Neutrophil (primary cell): ENCODE data around the gene ADGRL3.

Experiments
- H3K27ac ChIP-seq: fragments of 200-600 bp; sonication (generic); 2 replicates; pipeline ENCODE4 v1.5.1; 2016; ENCODE audit warnings: mild to moderate bottlenecking, moderate library complexity
- H3K27me3 ChIP-seq: fragments of 200-600 bp; sonication (generic); 2 replicates; pipeline ENCODE4 v1.6.0; 2016; ENCODE audit warnings: mild to moderate bottlenecking
- H3K36me3 ChIP-seq: fragments of 200-600 bp; sonication (generic); 2 replicates; pipeline ENCODE4 v1.5.1; 2017
- H3K4me1 ChIP-seq, 2 experiments: fragments of 200-600 bp in 1 of 2; sonication (generic) in 1 of 2; 1 replicate in 1 of 2; 2 replicates in 1 of 2; pipeline versions ENCODE4 v1.5.1 to v1.6.1; 2013 to 2016; ENCODE audit warnings: low read depth in 1 of 2, low read length in 1 of 2, mild to moderate bottlenecking in 1 of 2, moderate library complexity in 1 of 2; ENCODE audit not compliant: control insufficient read depth in 1 of 2, insufficient read depth in 1 of 2
- H3K4me3 ChIP-seq, 2 experiments: fragments of 200-600 bp in 1 of 2; sonication (generic) in 1 of 2; 1 replicate in 1 of 2; 2 replicates in 1 of 2; pipeline ENCODE4 v1.5.1; 2013 to 2016; ENCODE audit warnings: low read depth in 1 of 2, low read length in 1 of 2, mild to moderate bottlenecking in 1 of 2, moderate library complexity in 1 of 2
- H3K9me3 ChIP-seq: fragments of 200-600 bp; sonication (generic); 2 replicates; pipeline ENCODE4 v1.5.1; 2016
- CTCF ChIP-seq: fragments of 200-600 bp; sonication (generic); IDR thresholded peaks from 2 replicates; pipeline ENCODE4 v1.5.1; 2016; ENCODE audit warnings: antibody characterized with exemption

ADGRL3 gene

GRCh38 chr4:61860376-61860775 is 660.2 kb downstream of the ADGRL3 start:
- Histone ChIP-seq H3K36me3 (no peaks in the 10 kb centered on the region), H3K9me3 (no peaks in the 10 kb centered on the region), H3K4me3 (no peak overlapping the region), H3K27ac (no peak overlapping the region), H3K27me3 (no peaks in the 10 kb centered on the region), H3K4me1 (no peaks in the 10 kb centered on the region)
- TF ChIP-seq CTCF: no peak

- Histone ChIP-seq H3K4me1 (no peaks in the 10 kb centered on the region), H3K4me3 (no peak overlapping the region), H3K36me3 (no peaks in the 10 kb centered on the region), H3K27ac (no peak overlapping the region), H3K9me3 (no peaks in the 10 kb centered on the region), H3K27me3 (no peaks in the 10 kb centered on the region)
- no peak for TF ChIP-seq CTCF
Observed at GRCh38 chr4:61864286-61864685, 664.2 kb downstream of the ADGRL3 start.

- Histone ChIP-seq H3K4me1 (no peaks in the 10 kb centered on the region), H3K27me3 (no peaks in the 10 kb centered on the region), H3K9me3 (no peaks in the 10 kb centered on the region), H3K4me3 (no peak overlapping the region), H3K27ac (no peak overlapping the region), H3K36me3 (no peaks in the 10 kb centered on the region)
- TF ChIP-seq CTCF: no peak
Observed at GRCh38 chr4:61866378-61867030, 666.4 kb downstream of the ADGRL3 start.

GRCh38 chr4:61872983-61873382 is 672.9 kb downstream of the ADGRL3 start:
- TF ChIP-seq CTCF: no peak
- H3K27ac ChIP-seq: no peak overlapping the region
- no peaks in the 10 kb centered on the region for H3K36me3 ChIP-seq
- peaks cover 0 to 5% of the 10 kb centered on the region in 2 experiments for H3K4me1 ChIP-seq
- no peaks in the 10 kb centered on the region for H3K9me3 ChIP-seq
- no peak overlapping the region for H3K4me3 ChIP-seq
- H3K27me3 ChIP-seq: no peaks in the 10 kb centered on the region

- peaks cover 3% of the 10 kb centered on the region for H3K9me3 ChIP-seq
- H3K4me1 ChIP-seq: peaks cover 0 to 7% of the 10 kb centered on the region in 2 experiments
- H3K4me3 ChIP-seq: no peak overlapping the region
- no peak overlapping the region for H3K27ac ChIP-seq
- no peaks in the 10 kb centered on the region for H3K36me3 ChIP-seq
- no peaks in the 10 kb centered on the region for H3K27me3 ChIP-seq
- TF ChIP-seq CTCF: no peak
Observed at GRCh38 chr4:61877266-61877665, 677.1 kb downstream of the ADGRL3 start.
